ENCODE measurements around the gene UMAD1. TPM values are rescaled to one million over a fixed set of nuclear protein-coding genes. Genes with fewer than 3 reads are reported as not detected.

UMAD1 gene
- polyA plus RNA-seq, 1 of the 3 experiments (the other 2 are of a cell fraction) = 13.9 TPM

DNA sequence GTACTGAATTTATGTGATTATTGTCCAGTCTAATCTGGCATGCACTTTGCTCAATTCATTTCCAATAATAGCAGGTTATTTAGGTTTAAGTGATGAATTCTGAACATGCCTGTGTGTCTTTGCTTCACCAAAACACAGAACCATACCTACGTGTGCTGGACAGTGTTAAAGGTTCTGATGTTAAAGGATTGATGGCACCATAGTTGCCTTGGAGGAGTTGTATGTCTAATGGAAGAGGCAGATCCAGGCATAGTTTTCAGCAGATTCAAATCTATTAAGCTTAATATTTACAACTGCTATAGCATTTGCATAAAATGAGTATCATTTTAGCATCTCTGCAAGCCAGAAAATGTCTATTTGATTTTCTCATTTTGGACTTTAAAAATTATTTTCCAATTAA is 28.0 kb upstream of the UMAD1 start:
- no peaks in the 10 kb centered on the region for H3F3A ChIP-seq (replicated peaks; ENCODE audit: insufficient read depth)
- H3K36me3 ChIP-seq (replicated peaks in 1 of 2; ENCODE audit: control insufficient read depth in 1 of 2, insufficient read depth in 2 of 2, low read length in 1 of 2) = peaks cover 22 to 35% of the 10 kb centered on the region in 2 experiments
- CTCF ChIA-PET = interaction anchor here (0.8 to 2.0 kb wide), 10 partner anchors 8 to 684 kb away, joined by 3 to 8 read pairs (median 4); no protein-coding TSS in a partner anchor
- H3K27me3 ChIP-seq (ENCODE audit: insufficient read depth) = no peaks in the 10 kb centered on the region
- DNase-seq = peak; percentile 15
- no peak overlapping the region for H3K4me3 ChIP-seq (ENCODE audit: low read depth in 2 of 2, low read length in 1 of 2)
- peak overlapping the region in 1 of 2 experiments; percentile 94; a peak in 2 of 4 replicates for H3K27ac ChIP-seq (ENCODE audit: low read depth in 2 of 2, low read length in 1 of 2)
- no peaks in the 10 kb centered on the region for H3K79me2 ChIP-seq (ENCODE audit: insufficient read depth)
- no peak overlapping the region for H2AFZ ChIP-seq (ENCODE audit: low read depth)
- no peaks in the 10 kb centered on the region for H3K9me3 ChIP-seq
- H3K9me2 ChIP-seq = no peaks in the 10 kb centered on the region
- POLR2A ChIA-PET = interaction anchor here (1.0 to 1.8 kb wide), 3 partner anchors 28 to 649 kb away, joined by 4 to 8 read pairs (median 4); partner anchors contain the start of gene UMAD1
- no peak overlapping the region for H3K4me2 ChIP-seq
- 73% methylated on average over 1 of the region's 1 CpG for WGBS (ENCODE audit: low lambda C conversion rate)
- H3K4me1 ChIP-seq (ENCODE audit: control insufficient read depth in 1 of 2, insufficient read depth in 2 of 2, low read depth in 1 of 2, low read length in 1 of 2) = peaks cover 0 to 41% of the 10 kb centered on the region in 2 experiments; a peak in 2 of 4 replicates
- no peaks in the 10 kb centered on the region for H4K20me1 ChIP-seq (ENCODE audit: insufficient read depth)
- H3K9ac ChIP-seq = no peak overlapping the region
- TF ChIP-seq NFIC (IDR thresholded peaks at IDR 0.05; ENCODE audit: borderline replicate concordance) (no peak), FOSL2 (IDR thresholded peaks at IDR 0.05; ENCODE audit: borderline replicate concordance, low read depth) (no peak), JUND (IDR thresholded peaks at IDR 0.05) (no peak), EZH2phosphoT487 (IDR thresholded peaks at IDR 0.05; ENCODE audit: borderline replicate concordance, low read depth) (no peak), RCOR1 (IDR thresholded peaks at IDR 0.05; ENCODE audit: low read length) (peak; percentile 86; the same call in 1 of the 2 replicates), CHD2 (IDR thresholded peaks at IDR 0.05; ENCODE audit: low read length, partially characterized antibody) (peak; percentile 36), GATA2 (CRISPR knock-in tag; IDR thresholded peaks at IDR 0.05) (peak; percentile 84), ZBTB33 (IDR thresholded peaks at IDR 0.05; ENCODE audit: borderline replicate concordance, low read depth) (no peak), TEAD4 (IDR thresholded peaks at IDR 0.05; ENCODE audit: borderline replicate concordance, insufficient read depth) (no peak), REST (IDR thresholded peaks at IDR 0.05; ENCODE audit: low read depth, low read length) (no peak), TCF12 (IDR thresholded peaks at IDR 0.05) (no peak), RFX5 (IDR thresholded peaks at IDR 0.05; ENCODE audit: low read length) (no peak), EP300 (IDR thresholded peaks at IDR 0.05; ENCODE audit: borderline replicate concordance in 1 of 2, low read depth in 1 of 2, low read length in 1 of 2) (peak in 1 of 2 experiments; percentile 93; a peak in 2 of 4 replicates), GABPA (IDR thresholded peaks at IDR 0.05; ENCODE audit: low read depth) (no peak), YY1 (IDR thresholded peaks at IDR 0.05; ENCODE audit: low read depth) (no peak), MXI1 (IDR thresholded peaks at IDR 0.05; ENCODE audit: low read depth, low read length) (no peak), SIN3A (IDR thresholded peaks at IDR 0.05; ENCODE audit: borderline replicate concordance, low read depth, low read length) (no peak), ELF1 (IDR thresholded peaks at IDR 0.05) (no peak), SMC3 (IDR thresholded peaks at IDR 0.05; ENCODE audit: low read depth, low read length) (no peak), MEF2A (IDR thresholded peaks at IDR 0.05; ENCODE audit: borderline replicate concordance, low read depth) (no peak), TAF1 (IDR thresholded peaks at IDR 0.05; ENCODE audit: borderline replicate concordance, low read depth, low read length) (no peak)
- TF ChIP-seq, protein P1, sequence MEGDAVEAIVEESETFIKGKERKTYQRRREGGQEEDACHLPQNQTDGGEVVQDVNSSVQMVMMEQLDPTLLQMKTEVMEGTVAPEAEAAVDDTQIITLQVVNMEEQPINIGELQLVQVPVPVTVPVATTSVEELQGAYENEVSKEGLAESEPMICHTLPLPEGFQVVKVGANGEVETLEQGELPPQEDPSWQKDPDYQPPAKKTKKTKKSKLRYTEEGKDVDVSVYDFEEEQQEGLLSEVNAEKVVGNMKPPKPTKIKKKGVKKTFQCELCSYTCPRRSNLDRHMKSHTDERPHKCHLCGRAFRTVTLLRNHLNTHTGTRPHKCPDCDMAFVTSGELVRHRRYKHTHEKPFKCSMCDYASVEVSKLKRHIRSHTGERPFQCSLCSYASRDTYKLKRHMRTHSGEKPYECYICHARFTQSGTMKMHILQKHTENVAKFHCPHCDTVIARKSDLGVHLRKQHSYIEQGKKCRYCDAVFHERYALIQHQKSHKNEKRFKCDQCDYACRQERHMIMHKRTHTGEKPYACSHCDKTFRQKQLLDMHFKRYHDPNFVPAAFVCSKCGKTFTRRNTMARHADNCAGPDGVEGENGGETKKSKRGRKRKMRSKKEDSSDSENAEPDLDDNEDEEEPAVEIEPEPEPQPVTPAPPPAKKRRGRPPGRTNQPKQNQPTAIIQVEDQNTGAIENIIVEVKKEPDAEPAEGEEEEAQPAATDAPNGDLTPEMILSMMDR (IDR thresholded peaks at IDR 0.05) = no peak
- TF ChIP-seq, protein P2, sequence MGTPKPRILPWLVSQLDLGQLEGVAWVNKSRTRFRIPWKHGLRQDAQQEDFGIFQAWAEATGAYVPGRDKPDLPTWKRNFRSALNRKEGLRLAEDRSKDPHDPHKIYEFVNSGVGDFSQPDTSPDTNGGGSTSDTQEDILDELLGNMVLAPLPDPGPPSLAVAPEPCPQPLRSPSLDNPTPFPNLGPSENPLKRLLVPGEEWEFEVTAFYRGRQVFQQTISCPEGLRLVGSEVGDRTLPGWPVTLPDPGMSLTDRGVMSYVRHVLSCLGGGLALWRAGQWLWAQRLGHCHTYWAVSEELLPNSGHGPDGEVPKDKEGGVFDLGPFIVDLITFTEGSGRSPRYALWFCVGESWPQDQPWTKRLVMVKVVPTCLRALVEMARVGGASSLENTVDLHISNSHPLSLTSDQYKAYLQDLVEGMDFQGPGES (IDR thresholded peaks at IDR 0.05; ENCODE audit: low read depth, low read length) = no peak
- TF ChIP-seq, protein P3, sequence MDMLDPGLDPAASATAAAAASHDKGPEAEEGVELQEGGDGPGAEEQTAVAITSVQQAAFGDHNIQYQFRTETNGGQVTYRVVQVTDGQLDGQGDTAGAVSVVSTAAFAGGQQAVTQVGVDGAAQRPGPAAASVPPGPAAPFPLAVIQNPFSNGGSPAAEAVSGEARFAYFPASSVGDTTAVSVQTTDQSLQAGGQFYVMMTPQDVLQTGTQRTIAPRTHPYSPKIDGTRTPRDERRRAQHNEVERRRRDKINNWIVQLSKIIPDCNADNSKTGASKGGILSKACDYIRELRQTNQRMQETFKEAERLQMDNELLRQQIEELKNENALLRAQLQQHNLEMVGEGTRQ (IDR thresholded peaks at IDR 0.05; ENCODE audit: borderline replicate concordance, low read depth, low read length) = no peak
- TF ChIP-seq, protein P4, sequence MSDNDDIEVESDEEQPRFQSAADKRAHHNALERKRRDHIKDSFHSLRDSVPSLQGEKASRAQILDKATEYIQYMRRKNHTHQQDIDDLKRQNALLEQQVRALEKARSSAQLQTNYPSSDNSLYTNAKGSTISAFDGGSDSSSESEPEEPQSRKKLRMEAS (IDR thresholded peaks at IDR 0.05; ENCODE audit: low read depth) = no peak
